HCT116 (cell line): Measurements from ENCODE around the gene LSMEM2.

ENCODE experiments used
- CEBPB ChIP-seq: IDR thresholded peaks from 2 replicates; pipeline ENCODE4 v1.6.1; 2012; ENCODE audit warnings: low read depth
- EZH2 ChIP-seq: fragments of 200-600 bp; sonication (generic); IDR thresholded peaks from 2 replicates; pipeline ENCODE4 v1.6.1; 2017; ENCODE audit warnings: antibody characterized with exemption, mixed run types
- POLR2A ChIP-seq: IDR thresholded peaks from 2 replicates; pipeline ENCODE4 v1.7.0; 2011; ENCODE audit warnings: borderline replicate concordance; ENCODE audit not compliant: insufficient read depth, insufficient read length; ENCODE audit errors: extremely low read depth
- RAD21 ChIP-seq: IDR thresholded peaks from 2 replicates; pipeline ENCODE4 v1.6.1; 2012; ENCODE audit warnings: low read depth, mild to moderate bottlenecking
- YY1 ChIP-seq: IDR thresholded peaks from 2 replicates; pipeline ENCODE4 v1.6.1; 2011; ENCODE audit warnings: low read length, low read depth, moderate library complexity, mild to moderate bottlenecking; ENCODE audit not compliant: insufficient replicate concordance; ENCODE audit errors: extremely low read depth
- TF ChIP-seq, protein P1 (sequence below), 3 experiments: fragments of 200-600 bp in 1 of 3; sonication (generic) in 1 of 3; IDR thresholded peaks in 2 of 3; conservative IDR thresholded peaks in 1 of 3; 2 replicates each; pipeline ENCODE4 v1.5.1; 2012 to 2017; ENCODE audit warnings: low read depth in 2 of 3, low read length in 2 of 3, antibody characterized with exemption in 1 of 3, borderline replicate concordance in 1 of 3, control low read depth in 1 of 3, mild to moderate bottlenecking in 1 of 3, mixed read lengths in 1 of 3, mixed run types in 1 of 3, moderate library complexity in 1 of 3; ENCODE audit not compliant: insufficient read depth in 1 of 3

DNA sequence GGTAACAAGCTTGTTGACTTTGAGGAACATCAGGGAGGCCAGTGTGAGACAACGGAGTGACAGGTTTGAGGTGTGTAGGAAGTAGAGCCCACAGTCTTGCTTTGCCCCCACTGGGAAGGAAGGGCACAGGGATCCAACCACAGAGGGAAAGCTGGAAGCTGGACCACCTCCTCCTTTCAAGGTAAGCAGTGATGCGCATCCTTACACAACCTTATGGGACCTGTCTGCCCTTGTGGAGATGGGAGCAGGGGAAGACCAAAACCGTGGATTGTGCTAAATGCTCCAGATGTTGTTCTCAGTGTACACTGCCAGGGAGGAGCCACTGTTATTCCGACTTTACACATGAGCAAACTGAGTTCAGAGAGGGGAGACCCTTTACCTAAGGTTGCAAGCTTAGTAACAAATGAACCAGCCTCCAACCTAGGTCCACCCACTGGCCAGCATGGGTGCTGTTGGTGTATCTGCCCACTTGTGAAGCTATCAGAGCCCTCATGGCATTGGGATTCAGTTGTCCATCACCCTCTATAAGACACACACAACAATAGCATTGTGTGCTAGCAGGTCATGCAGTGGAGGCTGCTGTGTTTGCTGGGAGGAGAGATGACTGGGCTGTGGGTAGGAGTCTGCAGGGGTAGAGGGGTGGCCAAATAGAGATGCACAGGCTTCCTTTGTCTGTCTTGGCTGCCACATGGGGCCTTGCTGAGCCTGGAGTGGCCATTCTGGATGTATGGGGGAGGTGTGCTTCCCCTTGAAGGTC, 586 bp upstream of the LSMEM2 start:
- TF ChIP-seq, protein P1, sequence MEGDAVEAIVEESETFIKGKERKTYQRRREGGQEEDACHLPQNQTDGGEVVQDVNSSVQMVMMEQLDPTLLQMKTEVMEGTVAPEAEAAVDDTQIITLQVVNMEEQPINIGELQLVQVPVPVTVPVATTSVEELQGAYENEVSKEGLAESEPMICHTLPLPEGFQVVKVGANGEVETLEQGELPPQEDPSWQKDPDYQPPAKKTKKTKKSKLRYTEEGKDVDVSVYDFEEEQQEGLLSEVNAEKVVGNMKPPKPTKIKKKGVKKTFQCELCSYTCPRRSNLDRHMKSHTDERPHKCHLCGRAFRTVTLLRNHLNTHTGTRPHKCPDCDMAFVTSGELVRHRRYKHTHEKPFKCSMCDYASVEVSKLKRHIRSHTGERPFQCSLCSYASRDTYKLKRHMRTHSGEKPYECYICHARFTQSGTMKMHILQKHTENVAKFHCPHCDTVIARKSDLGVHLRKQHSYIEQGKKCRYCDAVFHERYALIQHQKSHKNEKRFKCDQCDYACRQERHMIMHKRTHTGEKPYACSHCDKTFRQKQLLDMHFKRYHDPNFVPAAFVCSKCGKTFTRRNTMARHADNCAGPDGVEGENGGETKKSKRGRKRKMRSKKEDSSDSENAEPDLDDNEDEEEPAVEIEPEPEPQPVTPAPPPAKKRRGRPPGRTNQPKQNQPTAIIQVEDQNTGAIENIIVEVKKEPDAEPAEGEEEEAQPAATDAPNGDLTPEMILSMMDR (IDR thresholded peaks at IDR 0.05 in 2 of 3, conservative IDR thresholded peaks at IDR 0.05 in 1 of 3; ENCODE audit: borderline replicate concordance in 1 of 3, insufficient read depth in 1 of 3, low read depth in 2 of 3, low read length in 2 of 3), result no peak
- TF ChIP-seq EZH2 (no peak), POLR2A (no peak), YY1 (no peak), RAD21 (no peak), CEBPB (no peak)
